IMR-90 (cell line): Measurements from ENCODE around the gene GRIN1.

Experiments
- MAFK ChIP-seq: IDR thresholded peaks from 2 replicates; pipeline ENCODE4 v1.6.1; 2012; ENCODE audit warnings: low read depth, low read length, improper control_type of control experiment
- SMC3 ChIP-seq: fragments of 150-350 bp; IDR thresholded peaks from 2 replicates; pipeline ENCODE4 v1.6.1; 2016; ENCODE audit warnings: low read depth, mild to moderate bottlenecking, antibody characterized with exemption, low read length, moderate library complexity

- no peak for TF ChIP-seq MAFK
- TF ChIP-seq SMC3 = no peak
These were observed 27.8 kb upstream of the GRIN1 start for GRCh38 chr9:137110911-137111787.
